ENCODE measurements around the gene GPANK1. TPM values are rescaled to one million over a fixed set of nuclear protein-coding genes. Genes with fewer than 3 reads are reported as not detected.

The GPANK1 gene
- total and polyA plus RNA-seq, 9 of the 15 experiments (the other 6 are each of a cell fraction or from before 2014, with no cell fraction given), result 32.2 to 111 (median 46.3) TPM

DNA sequence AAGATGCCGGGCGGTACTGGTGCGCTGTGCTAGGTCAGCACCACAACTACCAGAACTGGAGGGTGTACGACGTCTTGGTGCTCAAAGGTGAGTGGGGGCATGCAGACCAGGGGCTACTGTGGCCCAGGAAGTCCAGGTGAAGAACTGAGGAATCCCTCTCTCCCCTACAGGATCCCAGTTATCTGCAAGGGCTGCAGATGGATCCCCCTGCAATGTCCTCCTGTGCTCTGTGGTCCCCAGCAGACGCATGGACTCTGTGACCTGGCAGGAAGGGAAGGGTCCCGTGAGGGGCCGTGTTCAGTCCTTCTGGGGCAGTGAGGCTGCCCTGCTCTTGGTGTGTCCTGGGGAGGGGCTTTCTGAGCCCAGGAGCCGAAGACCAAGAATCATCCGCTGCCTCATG, 42.9 kb upstream of the GPANK1 start:
- Histone ChIP-seq H3K9me3 (replicated peaks; ENCODE audit: control insufficient read depth, insufficient read depth, low read depth, low read length) (no peaks in the 10 kb centered on the region), H3K27ac (ENCODE audit: extremely low read depth, low read depth, low read length) (no peak overlapping the region), H3K4me3 (no peak overlapping the region), H3K27me3 (ENCODE audit: control insufficient read depth in 2 of 2, insufficient read depth in 2 of 2, low read length in 2 of 2) (no peaks in the 10 kb centered on the region), H3K9ac (ENCODE audit: insufficient read depth in 1 of 2, low read depth in 2 of 2, low read length in 2 of 2) (peak overlapping the region in 1 of 2 experiments; percentile 23; a peak in 2 of 4 replicates), H3K4me2 (ENCODE audit: insufficient read depth, low read length) (no peak overlapping the region), H2AFZ (ENCODE audit: low read depth, low read length) (peak overlapping the region; percentile 91; the same call in 1 of the 2 replicates), H4K20me1 (replicated peaks; ENCODE audit: control insufficient read depth, insufficient read depth, low read length) (no peaks in the 10 kb centered on the region), H3K4me1 (replicated peaks in 1 of 2; ENCODE audit: control insufficient read depth in 2 of 2, insufficient read depth in 2 of 2, low read length in 2 of 2) (peaks cover 29 to 40% of the 10 kb centered on the region in 2 experiments), H3K79me2 (ENCODE audit: control insufficient read depth, insufficient read depth, low read length) (peaks cover 8% of the 10 kb centered on the region), H3K36me3 (ENCODE audit: control insufficient read depth, insufficient read depth, low read length) (no peaks in the 10 kb centered on the region), H3K9me1 (ENCODE audit: control insufficient read depth, insufficient read depth, low read length) (no peaks in the 10 kb centered on the region)
- in situ Hi-C loops (cut with MboI) (no loop called here), intact Hi-C loops (cut with micrococcal nuclease) (no loop called here)
- DNase-seq (ENCODE audit: extremely low read depth in 1 of 4, low spot score in 3 of 4) (no peak), FAIRE-seq (no peak), ATAC-seq (no peak)
- ChIA-PET CTCF (ENCODE audit: low intra/inter-chr PET ratio) (no interaction called here), POLR2A (interaction anchor here (1.1 to 12.4 kb wide), 5 partner anchors 8 to 56 kb away, joined by 3 to 223 read pairs (median 7); partner anchors contain the start of genes DDAH2, LY6G6C, LY6G6D and MPIG6B)
- no TSS peak for BruUV-seq (replicated peaks)
- WGBS (ENCODE audit: insufficient coverage, low coverage, missing lambda C conversion rate), result 81% methylated on average over 10 of the region's 10 CpGs
- TF ChIP-seq TEAD4 (IDR thresholded peaks at IDR 0.05; ENCODE audit: low read length) (no peak), TEAD4 (CRISPR knock-in tag; IDR thresholded peaks at IDR 0.05; ENCODE audit: borderline replicate concordance) (0 out of 2 replicates have a peak, but pooled peaks have one; percentile 13), KDM1A (IDR thresholded peaks at IDR 0.05) (no peak), FOXP1 (CRISPR knock-in tag; IDR thresholded peaks at IDR 0.05) (no peak), RAD21 (CRISPR knock-in tag; conservative IDR thresholded peaks at IDR 0.05 in 1 of 2, IDR thresholded peaks at IDR 0.05 in 1 of 2) (no peak), MAZ (CRISPR knock-in tag; conservative IDR thresholded peaks at IDR 0.05 in 1 of 2, IDR thresholded peaks at IDR 0.05 in 1 of 2) (no peak), ZNF239 (CRISPR knock-in tag; IDR thresholded peaks at IDR 0.05) (no peak), ZNF253 (CRISPR knock-in tag; conservative IDR thresholded peaks at IDR 0.05) (no peak), KLF16 (IDR thresholded peaks at IDR 0.05) (no peak), FUS (optimal IDR thresholded peaks at IDR 0.05; ENCODE audit: low read depth, low read length) (no peak)
- TF ChIP-seq, protein P1, sequence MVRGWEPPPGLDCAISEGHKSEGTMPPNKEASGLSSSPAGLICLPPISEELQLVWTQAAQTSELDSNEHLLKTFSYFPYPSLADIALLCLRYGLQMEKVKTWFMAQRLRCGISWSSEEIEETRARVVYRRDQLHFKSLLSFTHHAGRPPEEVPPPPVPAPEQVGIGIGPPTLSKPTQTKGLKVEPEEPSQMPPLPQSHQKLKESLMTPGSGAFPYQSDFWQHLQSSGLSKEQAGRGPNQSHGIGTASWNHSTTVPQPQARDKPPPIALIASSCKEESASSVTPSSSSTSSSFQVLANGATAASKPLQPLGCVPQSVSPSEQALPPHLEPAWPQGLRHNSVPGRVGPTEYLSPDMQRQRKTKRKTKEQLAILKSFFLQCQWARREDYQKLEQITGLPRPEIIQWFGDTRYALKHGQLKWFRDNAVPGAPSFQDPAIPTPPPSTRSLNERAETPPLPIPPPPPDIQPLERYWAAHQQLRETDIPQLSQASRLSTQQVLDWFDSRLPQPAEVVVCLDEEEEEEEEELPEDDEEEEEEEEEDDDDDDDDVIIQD (CRISPR knock-in tag; IDR thresholded peaks at IDR 0.05), result no peak
- TF ChIP-seq, protein P2, sequence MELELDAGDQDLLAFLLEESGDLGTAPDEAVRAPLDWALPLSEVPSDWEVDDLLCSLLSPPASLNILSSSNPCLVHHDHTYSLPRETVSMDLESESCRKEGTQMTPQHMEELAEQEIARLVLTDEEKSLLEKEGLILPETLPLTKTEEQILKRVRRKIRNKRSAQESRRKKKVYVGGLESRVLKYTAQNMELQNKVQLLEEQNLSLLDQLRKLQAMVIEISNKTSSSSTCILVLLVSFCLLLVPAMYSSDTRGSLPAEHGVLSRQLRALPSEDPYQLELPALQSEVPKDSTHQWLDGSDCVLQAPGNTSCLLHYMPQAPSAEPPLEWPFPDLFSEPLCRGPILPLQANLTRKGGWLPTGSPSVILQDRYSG (tag; conservative IDR thresholded peaks at IDR 0.05; ENCODE audit: low read depth), result no peak
- TF ChIP-seq, protein P3, sequence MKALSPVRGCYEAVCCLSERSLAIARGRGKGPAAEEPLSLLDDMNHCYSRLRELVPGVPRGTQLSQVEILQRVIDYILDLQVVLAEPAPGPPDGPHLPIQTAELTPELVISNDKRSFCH (CRISPR knock-in tag; IDR thresholded peaks at IDR 0.05), result no peak
- TF ChIP-seq, protein P3 (tag; IDR thresholded peaks at IDR 0.05), result no peak
- TF ChIP-seq, protein P4, sequence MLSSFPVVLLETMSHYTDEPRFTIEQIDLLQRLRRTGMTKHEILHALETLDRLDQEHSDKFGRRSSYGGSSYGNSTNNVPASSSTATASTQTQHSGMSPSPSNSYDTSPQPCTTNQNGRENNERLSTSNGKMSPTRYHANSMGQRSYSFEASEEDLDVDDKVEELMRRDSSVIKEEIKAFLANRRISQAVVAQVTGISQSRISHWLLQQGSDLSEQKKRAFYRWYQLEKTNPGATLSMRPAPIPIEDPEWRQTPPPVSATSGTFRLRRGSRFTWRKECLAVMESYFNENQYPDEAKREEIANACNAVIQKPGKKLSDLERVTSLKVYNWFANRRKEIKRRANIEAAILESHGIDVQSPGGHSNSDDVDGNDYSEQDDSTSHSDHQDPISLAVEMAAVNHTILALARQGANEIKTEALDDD (IDR thresholded peaks at IDR 0.05), result no peak
- TF ChIP-seq, protein P5, sequence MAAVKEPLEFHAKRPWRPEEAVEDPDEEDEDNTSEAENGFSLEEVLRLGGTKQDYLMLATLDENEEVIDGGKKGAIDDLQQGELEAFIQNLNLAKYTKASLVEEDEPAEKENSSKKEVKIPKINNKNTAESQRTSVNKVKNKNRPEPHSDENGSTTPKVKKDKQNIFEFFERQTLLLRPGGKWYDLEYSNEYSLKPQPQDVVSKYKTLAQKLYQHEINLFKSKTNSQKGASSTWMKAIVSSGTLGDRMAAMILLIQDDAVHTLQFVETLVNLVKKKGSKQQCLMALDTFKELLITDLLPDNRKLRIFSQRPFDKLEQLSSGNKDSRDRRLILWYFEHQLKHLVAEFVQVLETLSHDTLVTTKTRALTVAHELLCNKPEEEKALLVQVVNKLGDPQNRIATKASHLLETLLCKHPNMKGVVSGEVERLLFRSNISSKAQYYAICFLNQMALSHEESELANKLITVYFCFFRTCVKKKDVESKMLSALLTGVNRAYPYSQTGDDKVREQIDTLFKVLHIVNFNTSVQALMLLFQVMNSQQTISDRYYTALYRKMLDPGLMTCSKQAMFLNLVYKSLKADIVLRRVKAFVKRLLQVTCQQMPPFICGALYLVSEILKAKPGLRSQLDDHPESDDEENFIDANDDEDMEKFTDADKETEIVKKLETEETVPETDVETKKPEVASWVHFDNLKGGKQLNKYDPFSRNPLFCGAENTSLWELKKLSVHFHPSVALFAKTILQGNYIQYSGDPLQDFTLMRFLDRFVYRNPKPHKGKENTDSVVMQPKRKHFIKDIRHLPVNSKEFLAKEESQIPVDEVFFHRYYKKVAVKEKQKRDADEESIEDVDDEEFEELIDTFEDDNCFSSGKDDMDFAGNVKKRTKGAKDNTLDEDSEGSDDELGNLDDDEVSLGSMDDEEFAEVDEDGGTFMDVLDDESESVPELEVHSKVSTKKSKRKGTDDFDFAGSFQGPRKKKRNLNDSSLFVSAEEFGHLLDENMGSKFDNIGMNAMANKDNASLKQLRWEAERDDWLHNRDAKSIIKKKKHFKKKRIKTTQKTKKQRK (IDR thresholded peaks at IDR 0.05; ENCODE audit: borderline replicate concordance, low read depth, low read length), result no peak
